ENCODE measurements around the gene TMCO4. TPM values are rescaled to one million over a fixed set of nuclear protein-coding genes. Genes with fewer than 3 reads are reported as not detected.

The TMCO4 gene
- total and polyA plus RNA-seq, 2 donors (not counting 3 experiments of a cell fraction or from before 2014, with no cell fraction given) = 7.6 to 10.3 TPM

- intact Hi-C loops (cut with micrococcal nuclease) (no loop called here), dilution Hi-C loops (cut with MboI; ENCODE audit: extremely low pct_ligation_motif_present, low sequenced_read_pairs) (no loop called here)
- Histone ChIP-seq H3K4me1 (ENCODE audit: control insufficient read depth, extremely low read depth, insufficient read depth, low read length) (no peaks in the 10 kb centered on the region), H2AFZ (ENCODE audit: low read depth, low read length) (no peak overlapping the region), H3K9ac (replicated peaks; ENCODE audit: extremely low read depth, insufficient read depth, low read length) (no peak overlapping the region), H3K9me1 (replicated peaks; ENCODE audit: control insufficient read depth, extremely low read depth, insufficient read depth, low read length) (no peaks in the 10 kb centered on the region), H3K27ac (ENCODE audit: insufficient read depth, low read depth, low read length) (no peak overlapping the region), H3K27me3 (ENCODE audit: control insufficient read depth in 2 of 2, insufficient read depth in 2 of 2, low read length in 2 of 2) (no peaks in the 10 kb centered on the region), H3K4me3 (replicated peaks in 1 of 3; ENCODE audit: insufficient read depth in 1 of 3, low read depth in 1 of 3, low read length in 3 of 3) (no peak overlapping the region), H3K79me2 (ENCODE audit: control insufficient read depth, insufficient read depth, low read length) (no peaks in the 10 kb centered on the region), H4K20me1 (replicated peaks; ENCODE audit: control insufficient read depth, extremely low read depth, insufficient read depth, low read length) (no peaks in the 10 kb centered on the region), H3K9me3 (replicated peaks; ENCODE audit: control insufficient read depth, insufficient read depth, low read length) (no peaks in the 10 kb centered on the region), H3K36me3 (ENCODE audit: control insufficient read depth in 2 of 2, extremely low read depth in 1 of 2, insufficient read depth in 2 of 2, low read length in 2 of 2) (no peaks in the 10 kb centered on the region), H3K4me2 (ENCODE audit: insufficient read depth, low read length) (no peak overlapping the region)
- BruUV-seq (replicated peaks) = no TSS peak
- DNase-seq (ENCODE audit: low read depth, low spot score) (no peak), FAIRE-seq (no peak)
- TF ChIP-seq MAX (IDR thresholded peaks at IDR 0.05; ENCODE audit: insufficient read depth, insufficient read length) = no peak
- no peak for TF ChIP-seq GATA2 (IDR thresholded peaks at IDR 0.05; ENCODE audit: insufficient read depth, insufficient read length, low read depth, low read length)
- no peak for TF ChIP-seq JUN (IDR thresholded peaks at IDR 0.05; ENCODE audit: borderline replicate concordance, insufficient read depth, insufficient read length, low read depth)
- TF ChIP-seq POLR2AphosphoS5 (IDR thresholded peaks at IDR 0.05; ENCODE audit: insufficient read depth, low read depth, low read length) = no peak
- no peak for TF ChIP-seq POLR2A (IDR thresholded peaks at IDR 0.05; ENCODE audit: low read depth, low read length)
- TF ChIP-seq MYC (IDR thresholded peaks at IDR 0.05; ENCODE audit: low read depth, low read length) = no peak
- TF ChIP-seq CTCF (IDR thresholded peaks at IDR 0.05; ENCODE audit: extremely low read depth in 1 of 2, insufficient read depth in 1 of 2, low read depth in 1 of 2, low read length in 2 of 2) = no peak
- TF ChIP-seq EZH2 (IDR thresholded peaks at IDR 0.05; ENCODE audit: borderline replicate concordance, low read depth, low read length, severe bottlenecking) = no peak
- TF ChIP-seq FOS (IDR thresholded peaks at IDR 0.05; ENCODE audit: borderline replicate concordance, insufficient read depth, low read length) = no peak
- ChIA-PET CTCF (no interaction called here), POLR2A (no interaction called here)
These were observed 79.5 kb downstream of the TMCO4 start for GRCh38 chr1:19720174-19720573.
